Activated CD4-positive, alpha-beta T cell treated with anti-CD3 and anti-CD28 coated beads for 1 hour (primary cell): ENCODE data around the gene CFHR3.
"Not testable (repeated sequence)": the region's sequence is repeated elsewhere in the genome, so short reads cannot be mapped to it uniquely, and the experiment has no call there.

Experiments used
- DNase-seq: peaks from one replicate; pipeline ENCODE4 v3.0.0-alpha.2; 2020

CFHR3 gene

GRCh38 chr1:196774603-196775002 is at the start of gene CFHR3:
TSS of gene CFHR3 (plus strand) at chr1:196774840. CDS start at chr1:196774887, 47 bp downstream.
- DNase-seq: no peak

DNA sequence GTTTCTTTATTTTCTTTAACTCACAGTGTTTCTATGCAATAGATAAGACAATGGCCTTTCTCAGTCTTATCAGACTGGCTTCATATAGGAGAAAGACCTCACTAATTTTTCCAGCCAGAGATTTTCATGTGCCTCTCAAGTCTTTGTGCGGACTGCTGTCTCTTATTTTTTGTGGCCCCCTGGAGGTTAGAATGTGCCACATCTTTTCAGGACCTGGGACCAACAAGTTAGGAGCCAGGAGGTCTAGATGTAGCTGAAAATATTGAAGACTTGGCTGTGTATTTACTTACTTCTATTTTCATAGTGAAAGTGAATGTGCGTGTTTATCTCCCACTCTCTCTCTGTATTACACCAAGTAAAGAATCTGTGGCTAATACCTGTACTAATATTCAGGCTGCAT is 42.1 kb upstream of the CFHR3 start:
- no peak for DNase-seq

GRCh38 chr1:196733091-196733970 is 41.3 kb upstream of the CFHR3 start:
- DNase-seq: no peak

DNA sequence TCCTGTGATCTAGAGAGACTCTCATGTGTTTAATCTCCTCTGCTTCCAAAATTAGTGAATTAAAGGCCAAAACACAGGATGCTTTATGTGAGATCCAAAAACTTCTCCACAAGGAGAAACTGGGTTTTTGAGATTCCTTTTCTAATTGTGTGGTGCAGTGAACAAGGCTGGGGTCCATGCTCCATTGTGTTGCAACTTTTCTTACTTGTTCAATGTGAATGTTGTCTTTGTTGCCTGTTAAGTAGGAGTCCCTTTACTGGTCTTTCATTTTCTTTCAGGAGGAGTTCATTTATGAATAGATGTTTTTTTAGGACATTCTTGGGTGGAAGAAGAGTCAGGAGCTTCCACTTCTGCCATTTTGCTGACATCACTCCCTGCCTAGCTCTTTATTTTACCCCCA is 40.6 kb upstream of the CFHR3 start:
- no peak for DNase-seq

GRCh38 chr1:196734460-196734859 is 40.2 kb upstream of the CFHR3 start:
- DNase-seq: no peak

DNA sequence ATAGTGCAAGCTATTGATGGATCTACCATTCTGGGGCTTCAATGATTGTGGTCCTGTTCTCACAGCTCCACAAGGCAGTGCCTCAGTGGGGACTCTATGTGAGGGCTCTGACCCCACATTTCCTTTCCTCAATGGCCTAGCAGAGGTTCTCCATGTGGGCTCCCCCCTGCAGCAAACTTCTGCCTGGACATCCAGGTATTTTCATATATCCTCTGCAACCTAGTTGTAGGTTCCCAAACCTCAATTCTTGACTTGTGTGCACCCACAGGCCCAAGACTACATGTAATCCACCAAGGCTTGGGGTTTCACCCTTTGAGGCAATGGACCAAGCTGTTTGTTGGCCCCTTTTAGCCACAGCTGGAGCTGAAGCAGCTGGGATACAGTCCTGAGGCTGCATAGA is 35.9 kb upstream of the CFHR3 start:
- DNase-seq: no peak

GRCh38 chr1:196743244-196743643 is 31.4 kb upstream of the CFHR3 start:
- DNase-seq: not testable (repeated sequence)

GRCh38 chr1:196765019-196765740 is 9.5 kb upstream of the CFHR3 start:
- not testable (repeated sequence) for DNase-seq

GRCh38 chr1:196769823-196770222 is 4.8 kb upstream of the CFHR3 start:
- not testable (repeated sequence) for DNase-seq

- no peak for DNase-seq
Measured at GRCh38 chr1:196773713-196774112, 927 bp upstream of the CFHR3 start.

GRCh38 chr1:196774175-196774574 is 465 bp upstream of the CFHR3 start:
- no peak for DNase-seq

GRCh38 chr1:196777603-196778002 is 3.0 kb downstream of the CFHR3 start:
- DNase-seq: no peak

- no peak for DNase-seq
Measured at GRCh38 chr1:196779093-196779492, 4.5 kb downstream of the CFHR3 start.

DNA sequence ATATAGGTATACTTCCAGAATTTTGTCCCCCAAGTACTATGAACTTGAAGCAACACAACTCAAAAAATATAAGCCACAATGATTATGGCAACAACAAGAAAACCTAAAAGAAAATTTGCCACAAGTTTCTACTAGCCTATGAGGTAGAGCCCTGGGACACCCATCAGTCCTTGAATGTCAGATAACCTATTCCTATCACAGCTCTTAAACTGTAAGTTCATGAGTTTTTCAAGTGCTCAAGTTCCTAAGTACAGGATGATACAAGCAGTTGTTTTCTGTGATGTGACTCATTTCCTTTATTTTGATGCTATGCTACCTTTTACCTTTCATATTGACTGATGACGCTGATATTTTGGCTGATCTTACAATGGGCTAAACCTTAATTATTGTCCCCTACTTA is 16.6 kb downstream of the CFHR3 start:
- not testable (repeated sequence) for DNase-seq

DNA sequence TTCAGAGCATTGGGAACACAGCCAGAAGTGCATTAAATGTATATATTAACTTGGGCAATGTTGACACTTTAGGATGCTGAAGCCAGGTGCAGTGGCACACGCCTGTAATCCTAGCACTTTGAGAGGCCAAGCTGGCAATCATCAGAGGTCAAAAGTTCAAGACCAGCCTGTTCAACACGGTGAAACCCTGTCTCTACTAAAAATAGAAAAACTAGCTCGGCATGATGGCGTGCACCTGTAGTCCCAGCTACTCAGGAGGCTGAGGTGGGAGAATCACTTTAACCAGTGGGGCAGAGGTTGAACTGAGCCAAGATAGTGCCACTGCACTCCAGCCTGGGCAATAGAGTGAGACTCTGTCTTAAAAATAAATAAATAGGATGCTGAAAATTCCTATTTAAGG is 19.5 kb downstream of the CFHR3 start:
- DNase-seq: not testable (repeated sequence)

DNA sequence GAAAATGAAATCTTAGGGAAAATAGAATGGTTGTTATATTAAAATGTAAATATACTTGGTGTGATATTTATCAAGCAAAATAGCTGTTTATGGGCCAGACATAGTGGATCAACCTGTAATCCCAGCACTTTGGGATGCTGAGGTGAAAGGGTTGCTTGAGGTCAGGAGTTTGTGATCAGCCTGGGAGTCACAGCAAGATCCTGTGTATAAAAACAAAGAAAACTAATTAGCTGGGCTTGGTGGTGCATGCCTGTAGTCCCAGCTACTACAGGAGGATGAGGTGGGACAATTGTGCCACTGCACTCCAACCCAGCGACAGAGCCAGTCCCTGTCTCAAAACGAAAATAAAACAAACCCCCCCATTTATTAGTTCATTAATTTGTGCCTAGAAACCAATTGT is 23.3 kb downstream of the CFHR3 start:
- no peak for DNase-seq

DNA sequence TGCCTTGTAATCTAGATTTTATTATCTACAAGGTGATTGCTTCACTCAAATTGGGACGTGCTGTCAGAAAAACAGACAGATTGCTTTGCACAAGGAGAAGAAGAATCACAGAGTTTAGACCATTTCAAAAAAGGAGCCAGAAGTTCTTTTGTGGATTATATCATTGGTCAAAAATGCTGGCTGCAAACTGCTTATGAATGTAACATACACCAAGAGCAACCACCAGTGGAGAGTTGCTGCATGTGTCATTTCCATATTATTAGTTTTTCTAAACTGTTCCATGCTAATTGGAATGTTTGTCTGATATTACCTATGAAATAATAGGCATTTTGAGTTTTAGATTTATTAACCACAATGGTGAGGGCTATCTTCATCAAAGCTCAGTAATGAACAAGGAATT is 27.3 kb downstream of the CFHR3 start:
- DNase-seq: not testable (repeated sequence)

DNA sequence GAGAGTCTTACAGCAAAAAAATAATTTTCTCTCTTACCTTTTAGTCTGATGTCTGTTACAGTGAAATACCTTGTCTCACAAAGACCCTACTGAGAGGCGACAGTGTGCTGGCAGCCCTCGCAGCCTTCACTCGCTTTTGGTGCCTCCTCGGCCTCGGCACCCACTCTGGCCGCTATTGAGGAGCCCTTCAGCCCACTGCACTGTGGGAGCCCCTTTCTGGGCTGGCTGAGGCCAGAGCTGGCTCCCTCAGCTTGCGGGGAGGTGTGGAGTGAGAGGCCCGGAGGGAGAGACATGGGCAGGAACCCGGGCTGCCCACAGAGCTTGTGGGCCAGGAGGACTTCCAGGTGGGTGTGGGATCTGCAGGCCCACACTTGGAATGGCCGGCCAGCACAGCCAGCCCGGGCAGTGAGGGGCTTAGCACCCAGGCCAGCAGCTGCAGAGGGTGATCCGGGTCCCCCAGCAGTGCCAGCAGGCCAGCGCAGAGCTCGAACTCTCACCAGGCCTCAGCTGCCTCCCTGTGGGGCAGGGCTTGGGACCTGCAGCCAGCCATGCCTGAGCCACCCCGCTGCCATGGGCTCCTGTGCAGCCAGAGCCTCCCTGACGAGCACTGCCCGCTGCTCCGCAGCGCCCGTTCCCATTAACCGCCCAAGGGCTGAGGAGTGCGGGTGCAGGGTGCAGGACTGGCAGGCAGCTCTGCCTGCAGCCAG is 34.0 kb downstream of the CFHR3 start:
- DNase-seq: no peak

- DNase-seq: not testable (repeated sequence)
Measured at GRCh38 chr1:196817442-196817841, 42.8 kb downstream of the CFHR3 start.

DNA sequence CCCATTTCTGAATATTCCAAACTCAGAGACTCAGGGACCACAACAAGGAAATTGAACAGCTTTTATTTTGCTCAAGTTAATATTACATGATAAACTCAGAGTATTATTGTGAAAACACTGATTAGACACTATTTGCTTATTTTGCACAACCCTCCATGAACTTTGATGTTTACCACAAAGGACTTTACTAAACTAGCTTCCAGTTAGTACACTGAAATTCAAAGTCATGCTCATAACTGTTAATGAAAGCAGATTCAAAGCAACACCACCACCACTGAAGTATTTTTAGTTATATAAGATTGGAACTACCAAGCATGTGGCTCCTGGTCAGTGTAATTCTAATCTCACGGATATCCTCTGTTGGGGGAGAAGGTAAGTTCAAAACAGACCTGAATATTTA is 44.9 kb downstream of the CFHR3 start, which contains the start of gene CFHR1:
CFHR1 (plus strand) TSS at position 201 of the 400 bp plus-strand sequence; CDS start at position 315, 114 bp downstream.
- not testable (repeated sequence) for DNase-seq

GRCh38 chr1:196827860-196828259 is 53.2 kb downstream of the CFHR3 start:
- DNase-seq: not testable (repeated sequence)
